K562 (cell line): Measurements from ENCODE around the gene ICAM2. TPM values are rescaled to one million over a fixed set of nuclear protein-coding genes. Genes with fewer than 3 reads are reported as not detected.

Source experiments
- ARHGAP35 ChIP-seq: fragments of 450-650 bp; IDR thresholded peaks from 2 replicates; pipeline ENCODE4 v1.6.1; 2018; ENCODE audit not compliant: partially characterized antibody
- CREB3 ChIP-seq: fragments of 450-650 bp; conservative IDR thresholded peaks from 2 replicates; pipeline ENCODE4 v1.6.1; 2016; ENCODE audit warnings: missing genetic modification characterization, low read depth, mild to moderate bottlenecking, missing compliant biosample characterization, moderate library complexity
- DPF2 ChIP-seq: fragments of 450-650 bp; IDR thresholded peaks from 2 replicates; pipeline ENCODE4 v1.6.1; 2016
- FIP1L1 ChIP-seq: fragments of 200-400 bp; formaldehyde crosslinking; IDR thresholded peaks from 2 replicates; pipeline ENCODE4 v1.6.1; 2018; ENCODE audit warnings: mild to moderate bottlenecking, low read depth, low read length; ENCODE audit not compliant: poor library complexity, severe bottlenecking
- FOXP1 ChIP-seq: sonication (generic); formaldehyde crosslinking; IDR thresholded peaks from 2 replicates; pipeline ENCODE4 v1.8.0; 2022; ENCODE audit warnings: mild to moderate bottlenecking, missing genetic modification reagents
- FUS ChIP-seq: fragments of 200-400 bp; formaldehyde crosslinking; optimal IDR thresholded peaks from 2 replicates; pipeline ENCODE3; 2017; ENCODE audit warnings: low read depth, low read length
- GABPA ChIP-seq: fragments of 200-800 bp; sonication (Bioruptor generic); conservative IDR thresholded peaks from 2 replicates; pipeline ENCODE4 v1.6.1; 2016; ENCODE audit warnings: low read depth, missing genetic modification characterization, missing compliant biosample characterization
- HDGF ChIP-seq: fragments of 450-650 bp; IDR thresholded peaks from 2 replicates; pipeline ENCODE4 v1.6.1; 2016
- MCM5 ChIP-seq: fragments of 450-650 bp; IDR thresholded peaks from 2 replicates; pipeline ENCODE4 v1.6.1; 2016; ENCODE audit warnings: low read depth
- PCBP1 ChIP-seq: fragments of 200-400 bp; formaldehyde crosslinking; IDR thresholded peaks from 2 replicates; pipeline ENCODE4 v1.6.1; 2018; ENCODE audit warnings: mild to moderate bottlenecking, low read depth, low read length; ENCODE audit not compliant: poor library complexity, severe bottlenecking
- PRPF4 ChIP-seq: fragments of 200-400 bp; formaldehyde crosslinking; IDR thresholded peaks from one replicate; pipeline ENCODE4 v1.6.1; 2017; ENCODE audit warnings: low read length, low read depth, mild to moderate bottlenecking; ENCODE audit not compliant: insufficient read depth, poor library complexity, severe bottlenecking
- RB1 ChIP-seq: fragments of 450-650 bp; IDR thresholded peaks from 2 replicates; pipeline ENCODE4 v1.6.1; 2017; ENCODE audit warnings: low read depth, mild to moderate bottlenecking
- RBFOX2 ChIP-seq: fragments of 200-400 bp; formaldehyde crosslinking; IDR thresholded peaks from 2 replicates; pipeline ENCODE4 v1.6.1; 2017; ENCODE audit warnings: low read depth, mild to moderate bottlenecking, low read length, moderate library complexity
- RHOXF2B ChIP-seq: fragments of 250-450 bp; sonication (Bioruptor Pico); conservative IDR thresholded peaks from 2 replicates; pipeline ENCODE4 v1.5.1; 2021
- SMC3 ChIP-seq: conservative IDR thresholded peaks from 2 replicates; pipeline ENCODE4 v1.6.1; 2011; ENCODE audit warnings: low read depth, low read length, improper control_type of control experiment; ENCODE audit not compliant: insufficient read depth
- TGIF2 ChIP-seq: sonication (generic); formaldehyde crosslinking; IDR thresholded peaks from 2 replicates; pipeline ENCODE4 v1.8.1; 2022; ENCODE audit warnings: mild to moderate bottlenecking, missing genetic modification reagents, moderate library complexity
- THRAP3 ChIP-seq: fragments of 450-650 bp; IDR thresholded peaks from 2 replicates; pipeline ENCODE4 v1.6.1; 2016; ENCODE audit warnings: mild to moderate bottlenecking, inconsistent platforms, borderline replicate concordance
- ZKSCAN1 ChIP-seq: fragments of 150-350 bp; IDR thresholded peaks from 2 replicates; pipeline ENCODE4 v1.6.1; 2016; ENCODE audit warnings: low read depth, low read length
- ZNF165 ChIP-seq: fragments of 250-450 bp; sonication (Bioruptor Pico); IDR thresholded peaks from 2 replicates; pipeline ENCODE4 v1.4.0; 2020; ENCODE audit warnings: borderline replicate concordance
- ZNF280A ChIP-seq: fragments of 450-650 bp; IDR thresholded peaks from 2 replicates; pipeline ENCODE4 v1.6.1; 2018; ENCODE audit warnings: mild to moderate bottlenecking, low read depth; ENCODE audit not compliant: partially characterized antibody
- ZNF561 ChIP-seq: fragments of 450-650 bp; formaldehyde crosslinking; conservative IDR thresholded peaks from 2 replicates; pipeline ENCODE4 v1.4.0; 2020; ENCODE audit warnings: mild to moderate bottlenecking, moderate library complexity
- polyA plus RNA-seq, 8 experiments: library from polyadenylated mRNA; depleted of rRNA in 4 of 8; stranded (reverse) in 5 of 8; unstranded in 3 of 8; fragments of >200 nt; fragmentation: Nextera tagmentation in 2 of 8; fragmentation: Illumina TruSeq in 1 of 8; extraction: Ambion mirVana in 2 of 8; extraction: Trizol in 1 of 8; gene quantifications; 2 replicates each; pipeline versions ENCODE4 v1.2.1 to v1.2.3, GENCODE V29; 2011 to 2014; ENCODE audit warnings: inconsistent platforms in 1 of 8, missing spikeins in 1 of 8
- total RNA-seq, 7 experiments: library from RNA; depleted of rRNA in 6 of 7; stranded (reverse); fragments of >200 nt in 6 of 7; fragmentation: Illumina TruSeq in 2 of 7; extraction: Trizol in 2 of 7; gene quantifications; 2 replicates each; pipeline versions ENCODE4 v1.2.1 to v1.2.3, GENCODE V29; 2011 to 2021; ENCODE audit warnings: low replicate concordance in 1 of 7
- TF ChIP-seq, protein P1 (sequence below): fragments of 250-450 bp; sonication (Bioruptor Pico); IDR thresholded peaks from 2 replicates; pipeline ENCODE4 v1.5.0; 2022; ENCODE audit warnings: mild to moderate bottlenecking
- TF ChIP-seq, protein P2 (sequence below): fragments of 250-450 bp; sonication (Bioruptor Pico); IDR thresholded peaks from 2 replicates; pipeline ENCODE4 v1.8.0; 2021; ENCODE audit warnings: mild to moderate bottlenecking, moderate library complexity

Gene ICAM2
- total and polyA plus RNA-seq, 9 of the 15 experiments (the other 6 are each of a cell fraction or from before 2014, with no cell fraction given), result 37.9 to 89.4 (median 60.6) TPM

DNA sequence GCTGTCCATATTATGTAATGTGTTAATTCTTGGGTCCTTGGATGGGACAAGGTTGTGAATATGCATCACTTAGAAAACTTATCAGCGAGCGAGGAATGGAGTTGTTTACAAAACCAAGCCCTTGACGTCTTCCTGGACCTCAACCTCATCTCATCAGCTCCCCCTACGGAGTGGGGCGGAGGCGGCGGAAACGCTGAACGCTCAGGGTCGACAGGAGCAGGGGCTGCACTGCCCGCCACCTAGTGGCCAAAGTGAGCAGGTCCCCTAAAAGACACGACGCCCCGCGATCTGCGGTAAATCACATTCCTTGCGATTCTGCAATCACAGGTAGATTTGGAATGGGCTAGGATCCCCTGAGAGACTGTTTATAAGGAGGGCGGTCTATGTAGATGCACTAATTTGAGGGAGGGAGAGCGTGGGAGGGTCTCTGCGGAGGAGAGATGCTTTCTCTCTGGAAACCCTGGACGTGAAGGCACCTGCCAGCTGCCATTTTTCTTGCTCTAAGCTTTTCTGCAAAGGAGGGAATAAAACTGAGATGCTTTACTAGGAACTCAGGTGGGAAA is 5.4 kb upstream of the ICAM2 start (continued):
- no peak for TF ChIP-seq ZNF280A
- TF ChIP-seq, protein P1, sequence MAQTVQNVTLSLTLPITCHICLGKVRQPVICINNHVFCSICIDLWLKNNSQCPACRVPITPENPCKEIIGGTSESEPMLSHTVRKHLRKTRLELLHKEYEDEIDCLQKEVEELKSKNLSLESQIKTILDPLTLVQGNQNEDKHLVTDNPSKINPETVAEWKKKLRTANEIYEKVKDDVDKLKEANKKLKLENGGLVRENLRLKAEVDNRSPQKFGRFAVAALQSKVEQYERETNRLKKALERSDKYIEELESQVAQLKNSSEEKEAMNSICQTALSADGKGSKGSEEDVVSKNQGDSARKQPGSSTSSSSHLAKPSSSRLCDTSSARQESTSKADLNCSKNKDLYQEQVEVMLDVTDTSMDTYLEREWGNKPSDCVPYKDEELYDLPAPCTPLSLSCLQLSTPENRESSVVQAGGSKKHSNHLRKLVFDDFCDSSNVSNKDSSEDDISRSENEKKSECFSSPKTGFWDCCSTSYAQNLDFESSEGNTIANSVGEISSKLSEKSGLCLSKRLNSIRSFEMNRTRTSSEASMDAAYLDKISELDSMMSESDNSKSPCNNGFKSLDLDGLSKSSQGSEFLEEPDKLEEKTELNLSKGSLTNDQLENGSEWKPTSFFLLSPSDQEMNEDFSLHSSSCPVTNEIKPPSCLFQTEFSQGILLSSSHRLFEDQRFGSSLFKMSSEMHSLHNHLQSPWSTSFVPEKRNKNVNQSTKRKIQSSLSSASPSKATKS (CRISPR knock-in tag), result no peak
- peak; percentile 55; the same call in 1 of the 2 replicates for TF ChIP-seq DPF2
- no peak for TF ChIP-seq PRPF4
- no peak for TF ChIP-seq ZKSCAN1
- peak; percentile 76 for TF ChIP-seq SMC3
- TF ChIP-seq RBFOX2, result peak; percentile 28; the same call in 1 of the 2 replicates
- 0 out of 2 replicates have a peak, but pooled peaks have one; percentile 28 for TF ChIP-seq FOXP1
- no peak for TF ChIP-seq HDGF
- no peak for TF ChIP-seq CREB3 (tag)
- no peak for TF ChIP-seq ARHGAP35
- no peak for TF ChIP-seq ZNF561 (CRISPR knock-in tag)
- no peak for TF ChIP-seq FIP1L1
- no peak for TF ChIP-seq PCBP1
- no peak for TF ChIP-seq RHOXF2B (CRISPR knock-in tag)
- TF ChIP-seq GABPA (tag), result no peak
- TF ChIP-seq RB1, result peak; percentile 88
- no peak for TF ChIP-seq FUS
- no peak for TF ChIP-seq TGIF2 (CRISPR knock-in tag)
- TF ChIP-seq, protein P2, sequence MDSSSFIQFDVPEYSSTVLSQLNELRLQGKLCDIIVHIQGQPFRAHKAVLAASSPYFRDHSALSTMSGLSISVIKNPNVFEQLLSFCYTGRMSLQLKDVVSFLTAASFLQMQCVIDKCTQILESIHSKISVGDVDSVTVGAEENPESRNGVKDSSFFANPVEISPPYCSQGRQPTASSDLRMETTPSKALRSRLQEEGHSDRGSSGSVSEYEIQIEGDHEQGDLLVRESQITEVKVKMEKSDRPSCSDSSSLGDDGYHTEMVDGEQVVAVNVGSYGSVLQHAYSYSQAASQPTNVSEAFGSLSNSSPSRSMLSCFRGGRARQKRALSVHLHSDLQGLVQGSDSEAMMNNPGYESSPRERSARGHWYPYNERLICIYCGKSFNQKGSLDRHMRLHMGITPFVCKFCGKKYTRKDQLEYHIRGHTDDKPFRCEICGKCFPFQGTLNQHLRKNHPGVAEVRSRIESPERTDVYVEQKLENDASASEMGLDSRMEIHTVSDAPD, result no peak
- TF ChIP-seq MCM5, result no peak
- TF ChIP-seq ZNF165 (CRISPR knock-in tag), result no peak
- TF ChIP-seq THRAP3, result no peak
